Erythroblast (primary cell): ENCODE results near the gene PQBP1.

Experiments used
- GATA1 ChIP-seq: IDR thresholded peaks from 2 replicates; pipeline ENCODE4 v1.6.1; 2011; ENCODE audit warnings: low read depth, mild to moderate bottlenecking, control low read depth, low read length, moderate library complexity
- POLR2A ChIP-seq: IDR thresholded peaks from 2 replicates; pipeline ENCODE4 v1.6.1; 2011; ENCODE audit warnings: mild to moderate bottlenecking, low read length

- TF ChIP-seq POLR2A (no peak), GATA1 (no peak)
Observed at GRCh38 chrX:48893556-48894348, 4.0 kb upstream of the PQBP1 start.
